ENCODE results near the gene WAPL. TPM values are rescaled to one million over a fixed set of nuclear protein-coding genes. Genes with fewer than 3 reads are reported as not detected.

Gene WAPL
- total and polyA plus RNA-seq, 2 of the 13 experiments (the other 11 are each of a cell fraction or from before 2014, with no cell fraction given) = 13.2 to 43.5 TPM

GRCh38 chr10:86489960-86490612 is 31.5 kb downstream of the WAPL start (continued):
- TF ChIP-seq ZNF318 (CRISPR knock-in tag; IDR thresholded peaks at IDR 0.05) (no peak), PLSCR1 (CRISPR knock-in tag; IDR thresholded peaks at IDR 0.05; ENCODE audit: borderline replicate concordance) (no peak), GTF3A (CRISPR knock-in tag; conservative IDR thresholded peaks at IDR 0.05) (no peak)
